ENCODE results near the gene MAP3K12.

DNA sequence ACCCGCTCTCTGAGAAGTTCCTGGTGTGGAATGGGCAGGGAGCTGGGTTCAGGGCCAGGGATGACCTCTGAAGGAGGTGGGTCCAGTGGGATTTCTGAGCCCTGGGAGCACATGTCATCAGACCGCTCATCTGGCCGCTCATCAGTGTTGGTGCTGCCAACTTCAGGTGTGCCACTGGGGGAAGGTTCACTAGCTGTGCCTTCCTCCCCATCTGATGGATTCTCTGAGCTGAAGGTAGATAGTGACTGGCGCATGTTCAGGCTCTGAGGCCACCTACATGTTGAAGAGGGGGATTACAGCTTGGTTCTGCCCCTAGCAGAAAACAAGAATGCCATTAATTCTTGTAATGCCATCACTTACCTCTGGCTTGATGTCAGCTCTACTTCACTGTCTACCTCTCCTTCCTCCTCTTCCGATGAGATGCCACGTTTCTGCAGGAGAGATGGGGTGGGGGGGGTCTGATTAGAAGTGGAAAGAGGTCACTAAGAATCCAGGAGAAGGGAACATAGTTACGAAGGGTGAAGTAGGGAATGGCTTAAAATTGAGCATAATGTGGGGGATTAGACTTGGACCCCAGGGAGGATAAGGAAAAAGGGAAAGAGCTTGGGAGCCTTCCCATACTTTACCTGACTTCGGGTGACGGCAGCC is 17.2 kb downstream of the MAP3K12 start:
- TF ChIP-seq, protein P1, sequence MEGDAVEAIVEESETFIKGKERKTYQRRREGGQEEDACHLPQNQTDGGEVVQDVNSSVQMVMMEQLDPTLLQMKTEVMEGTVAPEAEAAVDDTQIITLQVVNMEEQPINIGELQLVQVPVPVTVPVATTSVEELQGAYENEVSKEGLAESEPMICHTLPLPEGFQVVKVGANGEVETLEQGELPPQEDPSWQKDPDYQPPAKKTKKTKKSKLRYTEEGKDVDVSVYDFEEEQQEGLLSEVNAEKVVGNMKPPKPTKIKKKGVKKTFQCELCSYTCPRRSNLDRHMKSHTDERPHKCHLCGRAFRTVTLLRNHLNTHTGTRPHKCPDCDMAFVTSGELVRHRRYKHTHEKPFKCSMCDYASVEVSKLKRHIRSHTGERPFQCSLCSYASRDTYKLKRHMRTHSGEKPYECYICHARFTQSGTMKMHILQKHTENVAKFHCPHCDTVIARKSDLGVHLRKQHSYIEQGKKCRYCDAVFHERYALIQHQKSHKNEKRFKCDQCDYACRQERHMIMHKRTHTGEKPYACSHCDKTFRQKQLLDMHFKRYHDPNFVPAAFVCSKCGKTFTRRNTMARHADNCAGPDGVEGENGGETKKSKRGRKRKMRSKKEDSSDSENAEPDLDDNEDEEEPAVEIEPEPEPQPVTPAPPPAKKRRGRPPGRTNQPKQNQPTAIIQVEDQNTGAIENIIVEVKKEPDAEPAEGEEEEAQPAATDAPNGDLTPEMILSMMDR (IDR thresholded peaks at IDR 0.05): no peak
- no peak for TF ChIP-seq POLR2AphosphoS5 (IDR thresholded peaks at IDR 0.05; ENCODE audit: insufficient read depth in 1 of 2, low read depth in 1 of 2)
- TF ChIP-seq POLR2A (IDR thresholded peaks at IDR 0.05): no peak

Measured in vagina (tissue), 2 donors.